Myometrial cell (primary cell): Measurements from ENCODE around the gene CPNE7. TPM values are rescaled to one million over a fixed set of nuclear protein-coding genes. Genes with fewer than 3 reads are reported as not detected.

Experiments used
- total RNA-seq: library from RNA; depleted of rRNA; stranded (reverse); fragments of >200 nt; gene quantifications from 2 replicates; pipeline ENCODE4 v1.2.3, GENCODE V29; 2015

Gene CPNE7
- total RNA-seq, result 14.7 and 24.5 TPM in 2 replicates

GRCh38 chr16:89575247-89576152 is at the start of gene CPNE7:
CPNE7 (plus strand) TSS chr16:89575758; CDS start chr16:89575898, 140 bp downstream.

DNA sequence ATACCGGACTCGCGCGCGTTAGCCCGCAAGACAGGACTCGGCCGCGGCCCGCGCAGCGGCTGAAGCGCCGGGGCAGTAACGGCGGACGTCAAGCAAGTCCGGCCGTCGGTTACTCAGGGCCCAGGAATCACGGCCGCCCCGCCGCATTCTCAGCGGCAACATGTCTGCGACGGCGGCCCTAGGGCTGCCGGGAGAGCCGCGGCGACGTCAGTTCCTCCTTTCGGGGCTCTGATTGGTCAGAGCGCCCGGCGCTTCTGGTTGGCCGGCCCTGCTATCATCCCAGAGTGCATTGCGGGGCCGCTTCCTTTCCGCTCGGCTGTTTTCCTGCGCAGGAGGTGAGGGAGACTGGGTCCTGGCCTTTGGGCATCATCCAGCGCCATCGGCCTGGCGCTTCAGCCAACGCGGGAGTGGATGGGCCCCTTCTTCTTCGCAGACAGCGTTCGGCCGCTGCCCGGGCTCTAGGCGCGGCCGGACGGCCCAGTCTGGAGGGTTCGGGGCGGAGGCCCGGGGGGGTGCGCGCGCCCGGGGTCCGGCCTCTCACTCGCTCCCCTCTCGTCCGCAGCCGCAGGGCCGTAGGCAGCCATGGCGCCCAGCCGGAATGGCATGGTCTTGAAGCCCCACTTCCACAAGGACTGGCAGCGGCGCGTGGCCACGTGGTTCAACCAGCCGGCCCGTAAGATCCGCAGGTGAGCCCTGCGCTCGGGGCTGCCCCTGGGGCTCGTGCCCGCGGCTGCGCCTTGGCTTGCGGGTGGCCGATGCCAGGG is 15.0 kb upstream of the CPNE7 start, which contains the start of gene RPL13:
TSS of gene RPL13 (plus strand) at position 305 of the 764 bp plus-strand sequence. CDS start at position 583, 278 bp downstream.

GRCh38 chr16:89613231-89613953 is 37.8 kb downstream of the CPNE7 start, which contains the start of gene DPEP1:
DPEP1 (plus strand) TSS chr16:89613642; CDS start chr16:89630411, 16,769 bp downstream.

Other genes with a start within 250 kb of the CPNE7 start
- gene ANKRD11, start 85.2 kb upstream of the CPNE7 start, total RNA-seq, result 42.7 and 45.7 TPM in 2 replicates
- 103 and 136 TPM in 2 replicates for gene SPG7, start 67.4 kb upstream of the CPNE7 start, total RNA-seq
- 5,767 and 7,100 TPM in 2 replicates for gene RPL13, start 15.1 kb upstream of the CPNE7 start, total RNA-seq
- not detected in 2 replicates for gene DPEP1, start 37.9 kb downstream of the CPNE7 start, total RNA-seq
- 96.6 and 148 TPM in 2 replicates for gene CHMP1A, start 82.0 kb downstream of the CPNE7 start, total RNA-seq
- 1.7 and 5.7 TPM in 2 replicates for gene SPATA33, start 82.1 kb downstream of the CPNE7 start, total RNA-seq
- gene CDK10, start 110.9 kb downstream of the CPNE7 start, total RNA-seq, result 43.2 and 54.9 TPM in 2 replicates
- 9.9 and 19.3 TPM in 2 replicates for gene SPATA2L, start 125.9 kb downstream of the CPNE7 start, total RNA-seq
- 9.0 and 15.6 TPM in 2 replicates for gene VPS9D1, start 145.1 kb downstream of the CPNE7 start, total RNA-seq
- 7.2 and 8.2 TPM in 2 replicates for gene ZNF276, start 145.8 kb downstream of the CPNE7 start, total RNA-seq
- gene FANCA, start 240.9 kb downstream of the CPNE7 start, total RNA-seq, result 14.4 and 26.9 TPM in 2 replicates